Smooth muscle cell (in vitro differentiated cells): ENCODE data around the gene FBXL16. TPM values are rescaled to one million over a fixed set of nuclear protein-coding genes. Genes with fewer than 3 reads are reported as not detected.

Experiments
- DNase-seq: peaks from one replicate; lab custom pipeline; 2025; ENCODE audit not compliant: unreplicated experiment; lab: John Stamatoyannopoulos, UW
- H2AFZ ChIP-seq: fragments of 200-600 bp; sonication (generic); 2 replicates; pipeline ENCODE4 v1.6.0; 2016; ENCODE audit warnings: antibody characterized with exemption, low read depth, mild to moderate bottlenecking
- H3F3A ChIP-seq: fragments of 200-600 bp; sonication (generic); 2 replicates; pipeline ENCODE4 v1.6.0; 2017; ENCODE audit warnings: antibody characterized with exemption, low read depth
- H3K27ac ChIP-seq: fragments of 200-600 bp; sonication (generic); 2 replicates; pipeline ENCODE4 v1.5.1; 2016; ENCODE audit warnings: low read depth, mild to moderate bottlenecking
- H3K27me3 ChIP-seq: fragments of 200-600 bp; sonication (generic); 2 replicates; pipeline ENCODE4 v1.6.1; 2016; ENCODE audit warnings: low read depth, mild to moderate bottlenecking
- H3K36me3 ChIP-seq: fragments of 200-600 bp; sonication (generic); 2 replicates; pipeline ENCODE4 v1.5.1; 2016; ENCODE audit warnings: low read depth
- H3K4me1 ChIP-seq: fragments of 200-600 bp; sonication (generic); 2 replicates; pipeline ENCODE4 v1.5.1; 2016; ENCODE audit warnings: low read depth
- H3K4me2 ChIP-seq: fragments of 200-600 bp; sonication (generic); 2 replicates; pipeline ENCODE4 v1.6.0; 2016; ENCODE audit warnings: mild to moderate bottlenecking
- H3K4me3 ChIP-seq: fragments of 200-600 bp; sonication (generic); 2 replicates; pipeline ENCODE4 v1.5.1; 2016; ENCODE audit warnings: mild to moderate bottlenecking
- H3K79me2 ChIP-seq: fragments of 200-600 bp; sonication (generic); 2 replicates; pipeline ENCODE4 v1.6.0; 2016; ENCODE audit warnings: low read depth, mild to moderate bottlenecking
- H3K9ac ChIP-seq: fragments of 200-600 bp; sonication (generic); 2 replicates; pipeline ENCODE4 v1.6.0; 2016; ENCODE audit warnings: low read depth
- H3K9me3 ChIP-seq: fragments of 200-600 bp; sonication (generic); replicated peaks from 2 replicates; pipeline ENCODE4 v1.5.1; 2016; ENCODE audit warnings: low read depth
- H4K20me1 ChIP-seq: fragments of 200-600 bp; sonication (generic); 2 replicates; pipeline ENCODE4 v1.6.0; 2016; ENCODE audit warnings: low read depth
- CTCF ChIP-seq: fragments of 200-600 bp; sonication (generic); IDR thresholded peaks from 2 replicates; pipeline ENCODE4 v1.5.1; 2017; ENCODE audit warnings: borderline replicate concordance, mild to moderate bottlenecking, antibody characterized with exemption; ENCODE audit not compliant: insufficient read depth, poor library complexity, severe bottlenecking
- WGBS: methylation state at CpG from one replicate; pipeline ENCODE4 v1.1.7; 2016; ENCODE audit warnings: low lambda C conversion rate; 5-methylcytosine and 5-hydroxymethylcytosine counted together
- polyA plus RNA-seq: library from polyadenylated mRNA; unstranded; fragments of >200 nt; fragmentation: Nextera tagmentation; extraction: Ambion mirVana; gene quantifications from 2 replicates; pipeline ENCODE4 v1.2.1, GENCODE V29; 2016
- total RNA-seq: library from RNA; depleted of rRNA; stranded (reverse); fragments of >200 nt; gene quantifications from 2 replicates; pipeline ENCODE4 v1.2.3, GENCODE V29; 2014

The FBXL16 gene
- total and polyA plus RNA-seq, 2 experiments from 2014 or later = 0.17 to 0.76 TPM

GRCh38 chr16:747978-748746 is 42.6 kb upstream of the FBXL16 start:
- H4K20me1 ChIP-seq = no peaks in the 10 kb centered on the region
- H3K36me3 ChIP-seq = no peaks in the 10 kb centered on the region
- no peaks in the 10 kb centered on the region for H3F3A ChIP-seq
- no peak overlapping the region for H3K4me2 ChIP-seq
- H3K4me3 ChIP-seq = no peak overlapping the region
- H3K27me3 ChIP-seq = no peaks in the 10 kb centered on the region
- 91% methylated on average over 39 of the region's 39 CpGs for WGBS
- H3K9me3 ChIP-seq = no peaks in the 10 kb centered on the region
- H3K27ac ChIP-seq = no peak overlapping the region
- H3K4me1 ChIP-seq = peaks cover 4% of the 10 kb centered on the region
- H3K79me2 ChIP-seq = no peaks in the 10 kb centered on the region
- H3K9ac ChIP-seq = no peak overlapping the region
- no peak overlapping the region for H2AFZ ChIP-seq
- DNase-seq = no peak
- TF ChIP-seq CTCF = no peak

GRCh38 chr16:746637-747036 is 41.0 kb upstream of the FBXL16 start:
- H3K27ac ChIP-seq = no peak overlapping the region
- H3K27me3 ChIP-seq = no peaks in the 10 kb centered on the region
- no peaks in the 10 kb centered on the region for H3K4me1 ChIP-seq
- no peak overlapping the region for H2AFZ ChIP-seq
- no peaks in the 10 kb centered on the region for H3K36me3 ChIP-seq
- no peak for DNase-seq
- no peaks in the 10 kb centered on the region for H3F3A ChIP-seq
- TF ChIP-seq CTCF = no peak
- no peak overlapping the region for H3K4me3 ChIP-seq
- H3K79me2 ChIP-seq = no peaks in the 10 kb centered on the region
- no peaks in the 10 kb centered on the region for H4K20me1 ChIP-seq
- H3K9ac ChIP-seq = no peak overlapping the region
- H3K4me2 ChIP-seq = no peak overlapping the region
- 96% methylated on average over 7 of the region's 13 CpGs for WGBS
- H3K9me3 ChIP-seq = no peaks in the 10 kb centered on the region

GRCh38 chr16:745739-746138 is 40.1 kb upstream of the FBXL16 start:
- Histone ChIP-seq H3K36me3 (no peaks in the 10 kb centered on the region), H3K79me2 (no peaks in the 10 kb centered on the region), H3K27me3 (no peaks in the 10 kb centered on the region), H3K9me3 (no peaks in the 10 kb centered on the region), H3K4me3 (no peak overlapping the region), H3F3A (no peaks in the 10 kb centered on the region), H4K20me1 (no peaks in the 10 kb centered on the region), H3K9ac (no peak overlapping the region), H3K4me1 (no peaks in the 10 kb centered on the region), H3K27ac (no peak overlapping the region), H3K4me2 (no peak overlapping the region), H2AFZ (no peak overlapping the region)
- DNase-seq = no peak
- peak; percentile 42 for TF ChIP-seq CTCF
- WGBS = 8% methylated on average over 13 of the region's 14 CpGs
